Astrocyte (in vitro differentiated cells and primary cell): ENCODE measurements around the gene PAPSS2.

ENCODE experiments used
- CTCF ChIP-seq: IDR thresholded peaks from 2 replicates; pipeline ENCODE4 v1.5.1; 2011; ENCODE audit warnings: low read depth, mild to moderate bottlenecking, inconsistent platforms, low read length, moderate library complexity; ENCODE audit not compliant: insufficient read depth
- EZH2 ChIP-seq: IDR thresholded peaks from 2 replicates; pipeline ENCODE4 v1.6.1; 2012; ENCODE audit warnings: mild to moderate bottlenecking, low read length, inconsistent platforms; ENCODE audit not compliant: insufficient read depth

GRCh38 chr10:87713707-87714106 is 54.0 kb downstream of the PAPSS2 start:
- TF ChIP-seq CTCF = no peak
- TF ChIP-seq EZH2 = no peak
